ENCODE measurements around the gene MUC12. TPM values are rescaled to one million over a fixed set of nuclear protein-coding genes. Genes with fewer than 3 reads are reported as not detected.
"Not testable (repeated sequence)": the region's sequence is repeated elsewhere in the genome, so short reads cannot be mapped to it uniquely, and the experiment has no call there.

The MUC12 gene
- total RNA-seq, 1 donor from 2014 or later: 1.7 TPM

DNA sequence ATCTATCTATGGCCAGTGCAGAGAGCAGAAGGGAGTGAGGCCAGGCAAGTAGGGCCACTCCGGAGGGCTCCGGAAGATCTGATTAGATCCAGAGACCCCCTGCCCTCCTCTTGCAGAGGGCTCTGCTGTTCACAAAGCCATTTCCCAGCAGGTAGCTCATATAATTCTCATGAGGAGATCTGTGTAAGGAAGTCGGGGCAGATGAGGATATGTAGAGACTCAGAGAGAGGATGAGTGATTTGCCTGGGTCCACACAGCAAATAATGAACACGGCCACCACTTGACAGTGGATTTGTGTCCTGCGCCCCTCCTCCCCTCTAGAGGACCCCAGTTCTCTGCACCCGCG is 2.6 kb downstream of the MUC12 start:
- H3K4me3 ChIP-seq (ENCODE audit: low read depth, low read length): no peak overlapping the region
- TF ChIP-seq, protein P1, sequence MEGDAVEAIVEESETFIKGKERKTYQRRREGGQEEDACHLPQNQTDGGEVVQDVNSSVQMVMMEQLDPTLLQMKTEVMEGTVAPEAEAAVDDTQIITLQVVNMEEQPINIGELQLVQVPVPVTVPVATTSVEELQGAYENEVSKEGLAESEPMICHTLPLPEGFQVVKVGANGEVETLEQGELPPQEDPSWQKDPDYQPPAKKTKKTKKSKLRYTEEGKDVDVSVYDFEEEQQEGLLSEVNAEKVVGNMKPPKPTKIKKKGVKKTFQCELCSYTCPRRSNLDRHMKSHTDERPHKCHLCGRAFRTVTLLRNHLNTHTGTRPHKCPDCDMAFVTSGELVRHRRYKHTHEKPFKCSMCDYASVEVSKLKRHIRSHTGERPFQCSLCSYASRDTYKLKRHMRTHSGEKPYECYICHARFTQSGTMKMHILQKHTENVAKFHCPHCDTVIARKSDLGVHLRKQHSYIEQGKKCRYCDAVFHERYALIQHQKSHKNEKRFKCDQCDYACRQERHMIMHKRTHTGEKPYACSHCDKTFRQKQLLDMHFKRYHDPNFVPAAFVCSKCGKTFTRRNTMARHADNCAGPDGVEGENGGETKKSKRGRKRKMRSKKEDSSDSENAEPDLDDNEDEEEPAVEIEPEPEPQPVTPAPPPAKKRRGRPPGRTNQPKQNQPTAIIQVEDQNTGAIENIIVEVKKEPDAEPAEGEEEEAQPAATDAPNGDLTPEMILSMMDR (conservative IDR thresholded peaks at IDR 0.05; ENCODE audit: low read depth, low read length): no peak

DNA sequence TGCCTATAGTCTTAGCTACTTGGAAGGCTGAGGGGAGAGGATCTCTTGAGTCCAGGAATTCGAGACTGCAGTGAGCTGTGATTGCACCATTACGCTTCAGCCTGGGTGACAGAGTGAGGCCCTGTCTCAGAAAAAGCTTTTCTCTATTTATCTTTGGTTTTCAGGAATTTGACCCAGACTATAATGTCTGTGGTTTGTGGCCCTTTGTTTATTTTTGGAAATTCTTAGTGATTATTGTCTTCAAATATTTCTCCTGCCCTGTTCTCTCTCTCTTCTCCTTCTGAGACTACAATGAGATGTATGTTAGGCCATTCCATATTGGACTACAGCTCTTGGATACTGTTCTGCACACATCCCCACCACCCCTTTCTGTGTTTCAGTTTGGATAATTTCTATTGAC is 4.7 kb downstream of the MUC12 start:
- H3K4me3 ChIP-seq (ENCODE audit: low read depth, low read length): no peak overlapping the region
- TF ChIP-seq, protein P1 (conservative IDR thresholded peaks at IDR 0.05; ENCODE audit: low read depth, low read length): no peak
- DNase-seq (ENCODE audit: low read depth): no peak

More for the DNA sequence above, 2.6 kb downstream of the MUC12 start:
- DNase-seq (ENCODE audit: low read depth): no peak

DNA sequence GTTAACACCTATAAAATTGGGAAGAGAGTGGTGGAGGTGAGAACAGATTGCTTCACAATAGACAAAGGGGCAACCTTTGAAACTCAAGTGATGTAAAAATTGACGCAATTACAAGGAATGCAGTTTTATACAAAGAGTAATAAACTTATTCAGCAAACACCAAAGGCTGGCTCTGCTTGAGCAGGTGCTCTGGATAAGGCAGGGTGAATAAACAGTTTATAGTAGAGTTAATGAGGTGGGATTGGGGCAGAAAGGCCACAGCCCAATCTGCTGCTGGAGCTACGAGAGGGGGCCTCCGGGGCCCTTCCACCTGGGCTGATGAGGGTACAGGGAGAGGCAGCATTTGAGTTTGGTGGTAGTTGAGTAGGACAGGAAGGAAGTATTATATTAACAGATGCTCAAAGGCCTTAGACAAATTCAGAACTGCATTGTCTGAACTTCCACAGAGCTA is 6.0 kb downstream of the MUC12 start:
- H3K4me3 ChIP-seq (ENCODE audit: low read depth, low read length): no peak overlapping the region
- DNase-seq (ENCODE audit: low read depth): no peak
- TF ChIP-seq, protein P1 (conservative IDR thresholded peaks at IDR 0.05; ENCODE audit: low read depth, low read length): no peak

DNA sequence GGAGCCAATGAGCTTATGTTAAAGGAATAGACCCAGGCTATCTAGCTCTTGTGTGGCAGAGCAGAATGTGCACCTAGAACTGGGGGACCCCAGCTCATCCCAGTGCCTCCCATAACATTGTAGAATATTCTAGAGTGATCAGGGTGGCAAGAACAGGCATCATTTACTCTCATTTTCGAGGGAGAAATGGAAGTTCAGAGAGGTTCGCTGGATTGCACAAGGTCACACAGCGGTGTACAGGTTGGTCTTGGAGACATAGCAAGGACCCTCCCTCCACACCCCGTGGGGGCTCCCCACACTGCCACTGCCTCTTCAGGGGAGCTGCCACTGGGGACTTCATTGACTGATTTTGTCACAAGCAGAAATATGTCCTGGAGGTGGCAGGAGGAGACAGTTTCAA is 8.9 kb downstream of the MUC12 start:
- DNase-seq (ENCODE audit: low read depth): no peak
- TF ChIP-seq, protein P1 (conservative IDR thresholded peaks at IDR 0.05; ENCODE audit: low read depth, low read length): no peak

DNA sequence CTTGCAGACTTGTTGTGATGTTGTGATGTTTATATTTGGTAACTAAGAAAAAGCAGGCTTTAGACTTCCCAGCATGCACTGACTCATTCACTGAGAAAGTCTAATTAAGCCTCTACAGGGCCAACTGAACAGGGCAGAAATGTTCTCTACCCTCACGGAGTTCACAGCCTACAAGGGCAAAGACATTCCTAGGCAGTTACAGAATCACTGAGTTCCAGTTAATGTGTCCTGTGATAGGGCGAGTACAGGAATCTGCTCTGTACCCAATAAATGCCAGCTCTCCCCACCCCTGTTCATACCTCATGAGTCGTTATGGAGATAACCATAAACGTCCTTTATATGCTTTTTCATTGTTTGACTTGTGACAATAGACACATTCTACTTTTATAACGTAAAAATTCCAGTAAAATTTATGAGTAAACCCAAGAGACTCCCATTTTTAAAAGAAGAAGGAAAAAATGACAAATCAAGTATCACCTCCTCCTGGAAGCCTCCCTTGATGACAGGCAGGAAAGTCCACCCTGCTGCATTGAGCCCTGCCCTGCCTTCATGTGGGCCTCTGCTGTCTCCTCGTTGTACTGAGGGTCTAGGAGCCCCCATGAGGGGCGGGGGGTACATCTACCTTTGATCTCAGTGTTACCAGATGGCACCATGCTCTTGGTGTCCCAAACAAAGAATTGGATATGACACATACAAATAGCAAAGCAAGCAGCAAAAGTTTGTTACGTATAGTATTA is 14.3 kb downstream of the MUC12 start:
- peak; percentile 100 for DNase-seq (ENCODE audit: low read depth)
- H3K4me3 ChIP-seq (ENCODE audit: low read depth, low read length): no peak overlapping the region
- TF ChIP-seq, protein P1 (conservative IDR thresholded peaks at IDR 0.05; ENCODE audit: low read depth, low read length): no peak

More for the DNA sequence above, 8.9 kb downstream of the MUC12 start:
- H3K4me3 ChIP-seq (ENCODE audit: low read depth, low read length): no peak overlapping the region

DNA sequence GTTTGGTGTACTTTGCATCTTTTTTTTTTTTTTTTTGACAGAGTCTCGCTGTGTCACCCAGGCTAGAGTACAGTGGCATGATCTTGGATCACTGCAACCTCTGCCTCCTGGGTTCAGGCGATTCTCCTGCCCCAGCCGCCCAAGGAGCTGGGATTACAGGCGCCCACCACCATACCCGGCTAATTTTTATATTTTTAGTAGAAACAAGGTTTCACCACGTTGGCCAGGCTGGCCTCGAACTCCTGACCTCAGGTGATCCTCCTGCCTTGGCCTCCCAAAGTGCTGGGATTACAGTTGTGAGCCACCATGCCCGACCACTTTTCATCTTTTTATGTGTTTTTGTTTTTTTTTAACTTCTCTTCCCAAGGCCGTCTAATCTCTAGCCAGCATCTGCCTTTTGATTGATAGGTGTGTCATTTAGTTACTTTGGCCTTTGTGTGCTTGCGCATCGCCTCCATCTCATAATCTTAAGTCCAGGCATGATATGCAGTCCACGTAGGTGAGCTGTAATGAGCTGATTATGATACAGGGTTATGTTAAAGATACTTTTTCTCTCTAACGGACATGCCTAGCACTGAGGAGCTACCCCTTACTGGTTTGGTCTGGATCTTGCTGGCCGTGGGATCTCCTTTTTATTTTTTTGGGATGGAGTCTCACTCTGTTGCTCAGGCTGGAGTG is 15.0 kb downstream of the MUC12 start:
- DNase-seq (ENCODE audit: low read depth): not testable (repeated sequence)

DNA sequence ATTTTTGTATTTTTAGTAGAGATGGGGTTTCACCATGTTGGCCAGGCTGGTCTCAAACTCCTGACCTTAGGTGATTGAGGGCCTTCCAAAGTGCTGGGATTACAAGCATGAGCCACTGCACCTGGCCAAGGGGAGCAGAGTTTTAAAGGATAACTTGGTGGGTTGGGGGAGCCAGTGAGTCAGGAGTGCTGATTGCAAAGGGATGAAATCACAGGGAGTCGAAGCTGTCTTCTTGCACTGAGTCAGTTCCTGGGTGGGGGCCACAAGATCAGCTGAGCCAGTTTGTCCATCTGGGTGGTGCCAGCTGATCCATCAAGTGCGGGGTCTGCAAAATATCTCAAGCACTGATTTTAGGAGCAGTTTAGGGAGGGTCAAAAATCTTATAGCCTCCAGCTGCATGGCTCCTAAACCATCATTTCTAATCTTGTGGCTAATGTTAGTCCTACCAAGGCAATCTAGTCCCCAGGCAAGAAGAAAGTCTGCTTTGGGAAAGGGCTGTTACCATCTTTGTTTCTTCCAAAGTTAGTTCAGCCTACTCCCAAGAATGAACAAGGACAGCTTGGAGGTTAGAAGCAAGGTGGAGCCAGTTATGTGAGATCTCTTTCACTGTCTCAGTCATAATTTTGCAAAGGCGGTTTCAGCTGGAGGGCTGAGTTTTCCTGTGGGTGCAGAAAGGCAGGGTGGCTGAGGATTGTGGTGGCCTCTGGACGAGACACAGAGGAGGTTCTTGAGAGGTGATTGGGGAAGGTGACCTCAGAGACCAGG is 15.8 kb downstream of the MUC12 start:
- peak; percentile 38 for DNase-seq (ENCODE audit: low read depth)
- H3K4me3 ChIP-seq (ENCODE audit: low read depth, low read length): not testable (repeated sequence)

More for the DNA sequence above, 15.0 kb downstream of the MUC12 start:
- H3K4me3 ChIP-seq (ENCODE audit: low read depth, low read length): not testable (repeated sequence)
